K562 (cell line): ENCODE results near the gene PTPRC.

Source experiments
- ARID2 ChIP-seq: fragments of 450-650 bp; IDR thresholded peaks from 2 replicates; pipeline ENCODE4 v1.6.1; 2017; ENCODE audit warnings: antibody characterized with exemption, mild to moderate bottlenecking
- FOXM1 ChIP-seq, 2 experiments: fragments of 450-650 bp in 1 of 2; sonication (generic) in 1 of 2; formaldehyde crosslinking in 1 of 2; IDR thresholded peaks; 2 replicates each; pipeline versions ENCODE4 v1.6.1 to v1.9.0; 2017 to 2022; ENCODE audit warnings: low read depth in 2 of 2, mild to moderate bottlenecking in 2 of 2, missing genetic modification reagents in 1 of 2, moderate library complexity in 1 of 2
- KLF16 ChIP-seq: IDR thresholded peaks from 2 replicates; pipeline ENCODE4 v1.6.1; 2016; ENCODE audit warnings: antibody characterized with exemption
- MTA2 ChIP-seq: fragments of 450-650 bp; IDR thresholded peaks from 2 replicates; pipeline ENCODE4 v1.6.1; 2016; ENCODE audit warnings: low read depth
- POLR2A ChIP-seq: fragments of 450-650 bp; conservative IDR thresholded peaks from 2 replicates; pipeline ENCODE4 v1.6.1; 2016
- POLR2AphosphoS5 ChIP-seq: IDR thresholded peaks from 2 replicates; pipeline ENCODE4 v1.6.1; 2011; ENCODE audit warnings: mild to moderate bottlenecking, low read depth, low read length, moderate library complexity; ENCODE audit not compliant: control insufficient read depth, insufficient read depth
- SNRNP70 ChIP-seq: fragments of 200-400 bp; formaldehyde crosslinking; optimal IDR thresholded peaks from 2 replicates; pipeline ENCODE3; 2017; ENCODE audit warnings: low read depth, low read length
- SP2 ChIP-seq: IDR thresholded peaks from 2 replicates; pipeline ENCODE4 v1.6.1; 2011; ENCODE audit warnings: mild to moderate bottlenecking, low read depth, low read length, moderate library complexity; ENCODE audit not compliant: poor library complexity, severe bottlenecking; ENCODE audit errors: extremely low read depth
- ZNF121 ChIP-seq: sonication (generic); formaldehyde crosslinking; conservative IDR thresholded peaks from 2 replicates; pipeline ENCODE4 v1.8.0; 2022; ENCODE audit warnings: missing genetic modification reagents
- TF ChIP-seq, protein P1 (sequence below), 2 experiments: fragments of 450-650 bp; formaldehyde crosslinking in 1 of 2; IDR thresholded peaks; 2 replicates each; pipeline versions ENCODE4 v1.4.0 to v1.6.1; 2014 to 2020; ENCODE audit warnings: mild to moderate bottlenecking in 2 of 2, borderline replicate concordance in 1 of 2, low read depth in 1 of 2
- TF ChIP-seq, protein P2 (sequence below), 3 experiments: IDR thresholded peaks in 2 of 3; conservative IDR thresholded peaks in 1 of 3; 2 replicates each; pipeline ENCODE4 v1.5.1; 2011 to 2012; ENCODE audit warnings: low read length in 3 of 3, mild to moderate bottlenecking in 3 of 3, control low read depth in 2 of 3, improper control_type of control experiment in 1 of 3, inconsistent platforms in 1 of 3, low read depth in 1 of 3, mixed read lengths in 1 of 3, moderate library complexity in 1 of 3; ENCODE audit not compliant: insufficient read depth in 2 of 3
- TF ChIP-seq, protein P3 (sequence below): sonication (generic); formaldehyde crosslinking; IDR thresholded peaks from 2 replicates; pipeline ENCODE4 v1.8.0; 2023; ENCODE audit warnings: mild to moderate bottlenecking, missing genetic modification reagents

DNA sequence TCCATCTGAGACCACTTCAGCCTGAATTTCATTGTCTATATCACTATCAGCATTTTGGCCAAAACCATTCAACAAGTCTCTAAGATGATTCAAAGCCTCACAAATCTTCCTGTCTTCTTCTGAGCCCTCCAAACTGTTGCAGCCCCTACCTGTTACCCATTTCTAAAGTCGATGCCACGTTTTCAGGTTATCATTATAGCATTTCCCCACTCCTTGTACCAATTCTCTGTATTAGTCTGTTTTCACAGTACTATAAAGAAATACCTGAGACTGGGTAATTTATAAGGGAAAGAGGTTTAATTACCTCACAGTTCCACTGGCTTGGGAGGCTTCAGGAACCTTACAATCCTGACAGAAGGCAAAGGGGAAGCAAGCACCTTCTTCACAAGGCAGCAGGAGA, 158.8 kb downstream of the PTPRC start:
- TF ChIP-seq, protein P1, sequence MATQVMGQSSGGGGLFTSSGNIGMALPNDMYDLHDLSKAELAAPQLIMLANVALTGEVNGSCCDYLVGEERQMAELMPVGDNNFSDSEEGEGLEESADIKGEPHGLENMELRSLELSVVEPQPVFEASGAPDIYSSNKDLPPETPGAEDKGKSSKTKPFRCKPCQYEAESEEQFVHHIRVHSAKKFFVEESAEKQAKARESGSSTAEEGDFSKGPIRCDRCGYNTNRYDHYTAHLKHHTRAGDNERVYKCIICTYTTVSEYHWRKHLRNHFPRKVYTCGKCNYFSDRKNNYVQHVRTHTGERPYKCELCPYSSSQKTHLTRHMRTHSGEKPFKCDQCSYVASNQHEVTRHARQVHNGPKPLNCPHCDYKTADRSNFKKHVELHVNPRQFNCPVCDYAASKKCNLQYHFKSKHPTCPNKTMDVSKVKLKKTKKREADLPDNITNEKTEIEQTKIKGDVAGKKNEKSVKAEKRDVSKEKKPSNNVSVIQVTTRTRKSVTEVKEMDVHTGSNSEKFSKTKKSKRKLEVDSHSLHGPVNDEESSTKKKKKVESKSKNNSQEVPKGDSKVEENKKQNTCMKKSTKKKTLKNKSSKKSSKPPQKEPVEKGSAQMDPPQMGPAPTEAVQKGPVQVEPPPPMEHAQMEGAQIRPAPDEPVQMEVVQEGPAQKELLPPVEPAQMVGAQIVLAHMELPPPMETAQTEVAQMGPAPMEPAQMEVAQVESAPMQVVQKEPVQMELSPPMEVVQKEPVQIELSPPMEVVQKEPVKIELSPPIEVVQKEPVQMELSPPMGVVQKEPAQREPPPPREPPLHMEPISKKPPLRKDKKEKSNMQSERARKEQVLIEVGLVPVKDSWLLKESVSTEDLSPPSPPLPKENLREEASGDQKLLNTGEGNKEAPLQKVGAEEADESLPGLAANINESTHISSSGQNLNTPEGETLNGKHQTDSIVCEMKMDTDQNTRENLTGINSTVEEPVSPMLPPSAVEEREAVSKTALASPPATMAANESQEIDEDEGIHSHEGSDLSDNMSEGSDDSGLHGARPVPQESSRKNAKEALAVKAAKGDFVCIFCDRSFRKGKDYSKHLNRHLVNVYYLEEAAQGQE (IDR thresholded peaks at IDR 0.05; ENCODE audit: borderline replicate concordance) = no peak
- TF ChIP-seq, protein P1 (CRISPR knock-in tag; IDR thresholded peaks at IDR 0.05; ENCODE audit: low read depth) = no peak
- TF ChIP-seq FOXM1 (IDR thresholded peaks at IDR 0.05; ENCODE audit: low read depth) (no peak), FOXM1 (CRISPR knock-in tag; IDR thresholded peaks at IDR 0.05; ENCODE audit: low read depth) (no peak), POLR2AphosphoS5 (no peak), MTA2 (no peak), KLF16 (no peak), POLR2A (no peak), SP2 (no peak), ZNF121 (no peak), ARID2 (no peak), SNRNP70 (no peak)
- TF ChIP-seq, protein P2, sequence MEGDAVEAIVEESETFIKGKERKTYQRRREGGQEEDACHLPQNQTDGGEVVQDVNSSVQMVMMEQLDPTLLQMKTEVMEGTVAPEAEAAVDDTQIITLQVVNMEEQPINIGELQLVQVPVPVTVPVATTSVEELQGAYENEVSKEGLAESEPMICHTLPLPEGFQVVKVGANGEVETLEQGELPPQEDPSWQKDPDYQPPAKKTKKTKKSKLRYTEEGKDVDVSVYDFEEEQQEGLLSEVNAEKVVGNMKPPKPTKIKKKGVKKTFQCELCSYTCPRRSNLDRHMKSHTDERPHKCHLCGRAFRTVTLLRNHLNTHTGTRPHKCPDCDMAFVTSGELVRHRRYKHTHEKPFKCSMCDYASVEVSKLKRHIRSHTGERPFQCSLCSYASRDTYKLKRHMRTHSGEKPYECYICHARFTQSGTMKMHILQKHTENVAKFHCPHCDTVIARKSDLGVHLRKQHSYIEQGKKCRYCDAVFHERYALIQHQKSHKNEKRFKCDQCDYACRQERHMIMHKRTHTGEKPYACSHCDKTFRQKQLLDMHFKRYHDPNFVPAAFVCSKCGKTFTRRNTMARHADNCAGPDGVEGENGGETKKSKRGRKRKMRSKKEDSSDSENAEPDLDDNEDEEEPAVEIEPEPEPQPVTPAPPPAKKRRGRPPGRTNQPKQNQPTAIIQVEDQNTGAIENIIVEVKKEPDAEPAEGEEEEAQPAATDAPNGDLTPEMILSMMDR (IDR thresholded peaks at IDR 0.05 in 2 of 3, conservative IDR thresholded peaks at IDR 0.05 in 1 of 3; ENCODE audit: insufficient read depth in 2 of 3, low read depth in 1 of 3, low read length in 3 of 3) = no peak
- TF ChIP-seq, protein P3, sequence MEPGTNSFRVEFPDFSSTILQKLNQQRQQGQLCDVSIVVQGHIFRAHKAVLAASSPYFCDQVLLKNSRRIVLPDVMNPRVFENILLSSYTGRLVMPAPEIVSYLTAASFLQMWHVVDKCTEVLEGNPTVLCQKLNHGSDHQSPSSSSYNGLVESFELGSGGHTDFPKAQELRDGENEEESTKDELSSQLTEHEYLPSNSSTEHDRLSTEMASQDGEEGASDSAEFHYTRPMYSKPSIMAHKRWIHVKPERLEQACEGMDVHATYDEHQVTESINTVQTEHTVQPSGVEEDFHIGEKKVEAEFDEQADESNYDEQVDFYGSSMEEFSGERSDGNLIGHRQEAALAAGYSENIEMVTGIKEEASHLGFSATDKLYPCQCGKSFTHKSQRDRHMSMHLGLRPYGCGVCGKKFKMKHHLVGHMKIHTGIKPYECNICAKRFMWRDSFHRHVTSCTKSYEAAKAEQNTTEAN = no peak
